MM.1S (cell line): ENCODE measurements around the gene TMEM219.

Source experiments
- EZH2 ChIP-seq: fragments of 300-600 bp; sonication (generic); optimal IDR thresholded peaks from 2 replicates; pipeline ENCODE3; 2017; ENCODE audit warnings: low read depth, mild to moderate bottlenecking, antibody characterized with exemption, low read length, mixed read lengths
- TF ChIP-seq, protein P1 (sequence below): fragments of 300-600 bp; sonication (generic); IDR thresholded peaks from 2 replicates; pipeline ENCODE4 v1.5.1; 2016; ENCODE audit warnings: antibody characterized with exemption, low read length, mixed read lengths

DNA sequence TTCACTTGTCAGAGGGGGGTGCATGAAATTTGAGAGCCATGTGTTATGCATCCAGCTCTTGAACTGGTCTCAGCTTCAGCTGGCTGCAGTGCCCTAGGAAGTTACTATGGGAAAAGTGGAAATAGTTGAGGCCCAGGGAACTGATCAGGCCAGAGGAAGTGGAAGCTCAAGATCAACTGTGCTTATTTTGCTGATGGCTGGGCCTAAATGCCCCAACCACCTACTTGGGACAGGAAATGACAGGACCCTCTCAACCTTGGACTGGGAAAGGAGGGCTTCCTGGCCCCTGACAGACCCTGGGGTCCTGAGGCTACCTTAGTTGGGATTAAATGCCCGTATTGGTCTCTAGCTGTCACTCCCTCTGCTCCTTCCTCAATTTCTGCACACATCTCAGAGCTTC, 10.6 kb downstream of the TMEM219 start:
- TF ChIP-seq, protein P1, sequence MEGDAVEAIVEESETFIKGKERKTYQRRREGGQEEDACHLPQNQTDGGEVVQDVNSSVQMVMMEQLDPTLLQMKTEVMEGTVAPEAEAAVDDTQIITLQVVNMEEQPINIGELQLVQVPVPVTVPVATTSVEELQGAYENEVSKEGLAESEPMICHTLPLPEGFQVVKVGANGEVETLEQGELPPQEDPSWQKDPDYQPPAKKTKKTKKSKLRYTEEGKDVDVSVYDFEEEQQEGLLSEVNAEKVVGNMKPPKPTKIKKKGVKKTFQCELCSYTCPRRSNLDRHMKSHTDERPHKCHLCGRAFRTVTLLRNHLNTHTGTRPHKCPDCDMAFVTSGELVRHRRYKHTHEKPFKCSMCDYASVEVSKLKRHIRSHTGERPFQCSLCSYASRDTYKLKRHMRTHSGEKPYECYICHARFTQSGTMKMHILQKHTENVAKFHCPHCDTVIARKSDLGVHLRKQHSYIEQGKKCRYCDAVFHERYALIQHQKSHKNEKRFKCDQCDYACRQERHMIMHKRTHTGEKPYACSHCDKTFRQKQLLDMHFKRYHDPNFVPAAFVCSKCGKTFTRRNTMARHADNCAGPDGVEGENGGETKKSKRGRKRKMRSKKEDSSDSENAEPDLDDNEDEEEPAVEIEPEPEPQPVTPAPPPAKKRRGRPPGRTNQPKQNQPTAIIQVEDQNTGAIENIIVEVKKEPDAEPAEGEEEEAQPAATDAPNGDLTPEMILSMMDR, result no peak
- TF ChIP-seq EZH2, result no peak
